Umbilical cord (tissue), 2 donors: ENCODE results near the gene RAMACL. TPM values are rescaled to one million over a fixed set of nuclear protein-coding genes. Genes with fewer than 3 reads are reported as not detected.
"Not testable (repeated sequence)": the region's sequence is repeated elsewhere in the genome, so short reads cannot be mapped to it uniquely, and the experiment has no call there.

Source experiments
- DNase-seq: peaks from one replicate; pipeline ENCODE4 v3.0.0-alpha.2; 2015; ENCODE audit warnings: low spot score
- total RNA-seq: library from RNA; depleted of rRNA; stranded (reverse); fragments of >200 nt; gene quantifications from one replicate; pipeline ENCODE4 v1.2.3, GENCODE V29; 2014; ENCODE audit warnings: low replicate concordance; ENCODE audit not compliant: insufficient read depth

Gene RAMACL
- total RNA-seq = 13.2 TPM

GRCh38 chr6:166586424-166587156, at the start of gene RAMACL:
TSS of gene RAMACL (minus strand) at chr6:166586678. CDS start at chr6:166586477, 201 bp downstream.
- no peak for DNase-seq

GRCh38 chr6:166635013-166635970, 48.8 kb upstream of the RAMACL start:
- no peak for DNase-seq

- DNase-seq = not testable (repeated sequence)
Measured at GRCh38 chr6:166634581-166634980, 48.1 kb upstream of the RAMACL start.

GRCh38 chr6:166633732-166634535, 47.5 kb upstream of the RAMACL start:
- DNase-seq = no peak

GRCh38 chr6:166632731-166633130, 46.3 kb upstream of the RAMACL start:
- no peak for DNase-seq

- no peak for DNase-seq
Measured at GRCh38 chr6:166630462-166630861, 44.0 kb upstream of the RAMACL start.

GRCh38 chr6:166629628-166630027, 43.1 kb upstream of the RAMACL start:
- no peak for DNase-seq

- peak; percentile 80 for DNase-seq
Measured at GRCh38 chr6:166627875-166628801, 41.7 kb upstream of the RAMACL start.

GRCh38 chr6:166627033-166627874, 40.8 kb upstream of the RAMACL start, which contains the start of gene RPS6KA2:
TSS of gene RPS6KA2 (minus strand) at chr6:166627251. CDS start at chr6:166627019, 232 bp downstream.
- DNase-seq = peak; percentile 100

GRCh38 chr6:166626177-166627032, 39.9 kb upstream of the RAMACL start:
- DNase-seq = no peak

- DNase-seq = no peak
Measured at GRCh38 chr6:166625356-166625755, 38.9 kb upstream of the RAMACL start.

- DNase-seq = peak; percentile 41
Measured at GRCh38 chr6:166624275-166624674, 37.8 kb upstream of the RAMACL start.

GRCh38 chr6:166623318-166623717, 36.8 kb upstream of the RAMACL start:
- no peak for DNase-seq

- DNase-seq = no peak
Measured at GRCh38 chr6:166621114-166621540, 34.6 kb upstream of the RAMACL start.

- DNase-seq = no peak
Measured at GRCh38 chr6:166620478-166621113, 34.1 kb upstream of the RAMACL start.

- peak; percentile 88 for DNase-seq
Measured at GRCh38 chr6:166619912-166620311, 33.4 kb upstream of the RAMACL start.

GRCh38 chr6:166618866-166619761, 32.6 kb upstream of the RAMACL start:
- no peak for DNase-seq
